HG03025 (cell line): Measurements from ENCODE around the gene POMC.
"Not testable (repeated sequence)": the region's sequence is repeated elsewhere in the genome, so short reads cannot be mapped to it uniquely, and the experiment has no call there.

Source experiments
- ATAC-seq: cut with Tn5 transposase; IDR thresholded peaks from one replicate; pipeline ENCODE4 v1.9.1; 2021; ENCODE audit warnings: mild to moderate bottlenecking, moderate library complexity; ENCODE audit not compliant: unreplicated experiment, low FRiP score

Gene POMC

DNA sequence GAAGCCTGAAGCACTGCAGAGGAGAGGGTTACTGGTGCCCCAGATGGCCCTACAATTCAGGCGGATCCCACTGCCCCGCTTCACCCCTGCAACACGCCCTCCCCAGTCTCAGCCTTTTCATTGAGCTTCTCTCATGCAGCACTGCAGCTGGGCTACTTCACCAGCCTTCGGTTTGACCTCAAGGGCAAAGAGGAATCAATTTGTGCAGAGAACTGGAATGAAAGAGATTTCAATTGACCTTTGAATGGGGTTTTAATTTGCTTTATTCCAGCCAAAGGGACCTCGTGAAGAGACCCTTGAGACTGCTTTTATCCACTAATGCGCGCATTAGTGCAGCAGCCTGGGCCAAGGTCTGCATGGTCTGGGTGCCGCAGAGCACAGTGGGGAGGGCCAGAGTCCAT, 8.8 kb upstream of the POMC start:
- no peak for ATAC-seq

DNA sequence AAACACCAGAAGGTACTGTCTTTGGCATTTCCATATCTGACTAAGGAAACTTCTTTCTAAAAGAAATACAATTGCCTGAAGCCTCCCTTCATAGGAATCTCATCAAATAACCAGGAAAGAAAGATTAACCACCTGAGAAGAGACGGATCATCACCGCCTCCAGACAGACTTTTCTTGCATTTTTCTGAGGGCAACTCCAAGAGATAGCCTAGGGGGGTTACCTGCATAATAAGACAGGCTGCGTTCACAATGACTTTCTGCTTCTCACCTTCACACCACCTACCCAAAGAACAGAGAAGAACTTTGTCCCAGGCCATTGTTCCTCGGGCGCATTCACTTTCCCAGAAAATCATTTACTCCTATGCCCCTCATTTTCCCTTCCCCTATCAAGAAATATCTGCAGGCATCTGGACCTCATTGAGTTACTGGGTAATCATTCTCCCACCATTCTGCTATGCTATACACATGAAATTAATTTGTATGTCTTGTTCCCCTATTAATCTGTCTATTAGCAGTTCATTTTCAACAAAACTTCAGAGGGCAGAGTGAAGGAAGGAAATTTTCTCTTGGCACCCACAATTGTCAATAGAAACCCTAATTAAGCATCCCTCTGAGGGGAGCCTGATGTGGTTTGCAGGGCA, 8.3 kb upstream of the POMC start:
- no peak for ATAC-seq

- ATAC-seq: no peak
Observed at GRCh38 chr2:25176138-25176537, 7.8 kb upstream of the POMC start.

DNA sequence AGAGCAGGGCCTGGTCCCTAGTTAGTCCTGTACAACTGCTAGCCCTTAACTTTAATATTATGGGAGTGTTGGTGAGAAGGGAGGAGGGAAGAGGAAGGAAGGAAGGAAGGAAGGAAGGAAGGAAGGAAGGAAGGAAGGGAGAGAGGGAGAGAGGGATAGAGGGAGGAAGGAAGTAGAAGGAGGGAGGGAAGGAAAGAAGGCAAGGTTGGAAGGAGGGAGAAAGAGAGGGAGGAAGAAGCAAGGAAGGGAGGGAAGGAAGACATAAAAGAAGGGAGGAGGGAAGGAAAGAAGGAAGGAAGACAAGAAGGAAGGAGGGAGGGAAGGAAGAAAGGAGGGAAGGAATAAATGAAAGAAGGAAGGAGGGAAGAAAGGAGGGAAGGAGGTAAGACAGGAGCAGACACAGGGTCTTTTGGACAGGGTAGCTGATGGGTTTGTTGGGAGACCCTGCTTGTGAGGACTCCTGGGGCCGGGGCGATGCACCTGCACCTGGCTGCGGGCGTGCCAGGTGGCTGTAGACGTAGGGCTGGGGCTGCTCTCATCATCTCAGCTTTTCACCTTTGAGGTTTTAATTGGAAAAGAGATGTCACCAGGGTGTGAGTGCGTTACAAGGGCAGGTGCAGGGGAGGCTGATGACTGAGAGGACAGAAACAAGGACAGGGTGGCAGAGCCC, 5.9 kb upstream of the POMC start:
- ATAC-seq: no peak

DNA sequence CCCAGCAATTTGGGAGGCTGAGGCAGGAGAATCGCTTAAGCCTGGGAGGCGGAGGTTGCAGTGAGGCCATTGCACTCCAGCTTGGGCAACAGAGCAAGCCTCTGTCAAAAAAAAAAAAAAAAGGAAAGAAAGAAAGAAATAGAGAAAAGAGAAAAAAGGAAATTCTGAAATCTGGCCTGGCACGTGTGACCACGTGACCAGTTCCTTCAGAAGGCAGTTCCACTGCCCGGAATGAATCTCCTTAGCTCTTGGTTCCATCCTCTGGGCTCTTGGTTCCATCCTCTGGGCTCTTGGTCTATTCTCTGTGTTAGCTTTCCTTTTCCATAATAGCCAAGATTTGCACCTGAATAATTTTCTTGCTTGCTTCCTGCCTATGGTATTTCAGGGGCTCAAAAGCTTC, 5.3 kb upstream of the POMC start:
- no peak for ATAC-seq

- ATAC-seq: no peak
Observed at GRCh38 chr2:25170888-25171287, 2.5 kb upstream of the POMC start.

DNA sequence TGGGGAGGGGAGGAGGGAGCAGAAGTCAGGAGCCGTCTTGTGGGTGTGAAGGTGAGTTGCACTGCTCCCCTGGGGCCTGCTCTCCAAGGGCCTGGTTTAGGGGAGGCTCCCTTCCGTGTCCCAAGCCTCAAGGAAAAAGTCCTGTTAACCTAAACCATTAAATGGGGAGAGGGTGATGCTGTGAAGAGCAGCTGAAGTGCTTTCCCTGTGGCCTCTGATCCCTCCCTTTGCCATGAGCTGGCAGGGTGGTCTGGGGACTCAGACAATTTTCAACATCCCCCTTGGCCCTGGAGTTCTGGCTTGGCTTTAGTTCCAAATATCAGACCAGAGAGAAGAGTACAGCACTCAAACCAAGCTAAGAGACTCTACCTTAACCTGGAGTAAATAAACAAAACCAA, 692 bp upstream of the POMC start:
- no peak for ATAC-seq

DNA sequence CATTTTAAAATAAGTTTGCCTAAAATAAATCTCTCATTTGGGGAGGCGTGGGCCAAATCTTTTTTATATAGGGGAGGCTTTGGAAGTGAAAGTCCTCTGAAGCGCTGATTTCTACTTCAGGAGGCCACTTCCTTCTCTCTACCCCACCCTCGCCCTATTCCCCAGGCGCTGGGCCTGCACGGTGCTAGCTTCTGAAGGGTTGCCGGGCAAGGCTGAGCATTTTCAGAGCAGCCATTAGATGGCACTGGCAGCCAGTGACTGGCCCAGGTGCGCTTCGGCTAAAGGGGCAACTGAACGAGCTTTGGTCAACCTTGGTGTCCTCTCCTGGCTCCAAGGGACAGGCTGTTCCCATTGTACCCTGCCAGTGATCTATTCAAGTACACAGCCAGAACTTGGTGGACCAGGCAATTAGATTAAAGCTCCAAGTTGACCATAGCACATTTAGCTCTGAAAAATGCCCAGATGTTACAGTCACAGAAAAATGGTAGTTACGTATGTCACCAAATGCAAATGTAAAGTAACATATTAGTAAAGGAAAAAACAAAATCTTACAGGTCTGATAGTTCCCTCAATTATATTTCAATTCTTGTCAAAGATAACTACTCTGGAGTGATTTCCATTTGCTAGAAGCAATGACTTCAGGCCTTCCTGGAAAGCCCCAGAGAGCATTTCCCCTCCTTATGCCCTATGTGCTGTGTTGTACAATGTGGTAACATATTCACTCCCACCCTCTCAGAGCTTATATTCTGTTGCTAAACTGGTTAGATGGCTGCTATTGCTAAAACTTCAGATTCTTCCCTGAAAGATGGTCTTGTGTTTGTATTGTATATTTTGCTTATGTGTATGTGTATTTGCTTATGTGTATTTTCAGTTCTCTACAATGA, 2.1 kb downstream of the POMC start:
- ATAC-seq: no peak

DNA sequence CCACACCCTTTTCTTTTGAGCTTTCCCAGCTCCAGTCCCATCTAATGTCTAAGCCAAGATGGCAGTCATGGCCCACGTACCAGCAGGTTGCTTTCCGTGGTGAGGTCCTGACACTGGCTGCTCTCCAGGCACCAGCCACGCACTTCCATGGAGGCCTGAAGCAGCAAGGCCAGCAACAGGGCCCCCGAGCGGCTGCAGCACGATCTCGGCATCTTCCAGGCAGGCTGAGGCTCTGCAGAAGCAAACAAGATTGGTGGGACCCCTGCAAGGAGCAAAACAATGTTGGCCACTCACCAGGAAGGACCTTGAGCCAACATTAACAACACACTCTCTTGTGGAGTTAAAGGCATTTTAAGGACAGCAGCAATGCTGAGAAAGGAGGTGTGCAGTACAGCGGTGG, 3.8 kb downstream of the POMC start:
- no peak for ATAC-seq

DNA sequence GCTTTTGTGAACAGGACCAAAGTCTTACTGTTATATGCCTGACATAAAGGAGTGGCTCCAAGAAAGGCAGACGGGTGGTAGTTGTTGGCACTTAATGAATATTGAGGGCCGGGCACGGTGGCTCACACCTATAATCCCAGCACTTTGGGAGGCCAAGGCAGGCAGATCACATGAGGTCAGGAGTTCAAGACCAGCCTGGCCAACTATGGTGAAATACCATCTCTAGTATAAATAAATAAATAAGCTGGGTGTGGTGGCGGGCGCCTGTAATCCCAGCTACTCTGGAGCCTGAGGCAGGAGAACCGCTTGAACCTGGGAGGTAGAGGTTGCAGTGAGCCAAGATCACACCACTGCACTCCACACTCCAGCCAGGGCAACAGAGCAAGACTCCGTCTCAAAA, 6.3 kb downstream of the POMC start:
- ATAC-seq: not testable (repeated sequence)

- ATAC-seq: no peak
Observed at GRCh38 chr2:25161055-25161781, 7.2 kb downstream of the POMC start.

DNA sequence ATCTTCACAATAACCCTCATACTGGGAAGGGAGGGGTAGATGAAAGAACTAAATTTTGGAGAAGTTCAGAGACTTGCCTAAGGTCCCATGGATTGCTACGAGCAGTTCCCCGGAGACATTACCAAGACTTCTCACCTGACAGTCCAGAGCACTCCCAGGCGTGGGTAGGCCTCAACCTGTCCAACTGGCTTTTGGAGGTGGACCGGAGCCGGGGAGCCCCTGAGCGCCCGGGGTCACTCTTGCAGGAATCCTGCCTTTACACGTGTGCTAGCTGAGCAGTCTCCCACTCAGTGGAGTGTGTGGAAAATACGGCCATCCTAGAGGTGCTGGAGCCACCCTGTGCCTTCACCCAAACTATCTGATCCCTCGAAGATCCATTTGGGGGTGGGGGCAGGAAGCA, 8.0 kb downstream of the POMC start:
- no peak for ATAC-seq

- ATAC-seq: no peak
Observed at GRCh38 chr2:25159949-25160348, 8.4 kb downstream of the POMC start.

GRCh38 chr2:25158096-25158852, 10.1 kb downstream of the POMC start:
- no peak for ATAC-seq

GRCh38 chr2:25155401-25155800, 13.0 kb downstream of the POMC start:
- ATAC-seq: no peak

- ATAC-seq: no peak
Observed at GRCh38 chr2:25151718-25152117, 16.7 kb downstream of the POMC start.

DNA sequence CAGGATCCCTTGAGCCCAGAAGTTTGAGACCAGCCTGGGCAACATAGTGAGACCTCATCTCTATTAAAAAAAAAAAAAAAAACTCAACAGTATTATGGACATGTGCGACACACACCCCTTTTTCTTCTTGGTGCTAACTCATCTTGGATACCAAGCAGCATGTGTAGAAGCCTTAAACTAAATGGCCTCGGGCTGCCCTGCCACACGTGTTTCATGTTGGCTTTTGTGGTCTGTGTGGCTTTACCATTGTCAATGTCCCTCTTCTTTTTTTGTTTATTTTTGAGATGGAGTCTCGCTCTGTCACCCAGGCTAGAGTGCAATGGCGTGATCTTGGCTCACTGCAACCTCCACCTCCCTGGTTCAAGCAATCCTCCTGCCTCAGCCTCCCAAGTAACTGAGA, 17.4 kb downstream of the POMC start:
- not testable (repeated sequence) for ATAC-seq

GRCh38 chr2:25149646-25150045, 18.7 kb downstream of the POMC start:
- no peak for ATAC-seq

DNA sequence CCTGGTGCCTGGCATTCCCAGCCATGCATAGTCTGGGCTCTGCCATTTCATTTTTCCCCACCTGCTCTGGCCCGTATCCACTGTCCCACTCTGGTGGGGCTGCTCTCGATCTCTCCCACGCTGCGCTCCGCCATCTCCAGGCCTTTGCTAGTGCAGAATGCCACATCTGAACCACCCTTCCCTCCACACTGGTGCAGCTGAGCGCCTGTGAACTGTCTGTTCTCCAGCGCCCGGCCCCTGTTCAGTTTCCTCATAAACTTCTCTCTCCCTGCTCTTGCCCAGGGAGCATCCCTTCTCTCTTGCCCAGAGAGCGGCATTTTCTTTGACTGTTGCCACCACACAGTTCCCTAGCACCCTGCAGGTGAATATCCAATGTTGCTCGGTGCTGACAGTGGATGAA, 21.5 kb downstream of the POMC start:
- ATAC-seq: no peak

- ATAC-seq: no peak
Observed at GRCh38 chr2:25145803-25146202, 22.6 kb downstream of the POMC start.
